HG02763 (cell line): Measurements from ENCODE around the gene PRR23E.

Source experiments
- ATAC-seq: cut with Tn5 transposase; IDR thresholded peaks from one replicate; pipeline ENCODE4 v1.9.1; 2021; ENCODE audit warnings: mild to moderate bottlenecking, moderate library complexity; ENCODE audit not compliant: unreplicated experiment

The PRR23E gene

DNA sequence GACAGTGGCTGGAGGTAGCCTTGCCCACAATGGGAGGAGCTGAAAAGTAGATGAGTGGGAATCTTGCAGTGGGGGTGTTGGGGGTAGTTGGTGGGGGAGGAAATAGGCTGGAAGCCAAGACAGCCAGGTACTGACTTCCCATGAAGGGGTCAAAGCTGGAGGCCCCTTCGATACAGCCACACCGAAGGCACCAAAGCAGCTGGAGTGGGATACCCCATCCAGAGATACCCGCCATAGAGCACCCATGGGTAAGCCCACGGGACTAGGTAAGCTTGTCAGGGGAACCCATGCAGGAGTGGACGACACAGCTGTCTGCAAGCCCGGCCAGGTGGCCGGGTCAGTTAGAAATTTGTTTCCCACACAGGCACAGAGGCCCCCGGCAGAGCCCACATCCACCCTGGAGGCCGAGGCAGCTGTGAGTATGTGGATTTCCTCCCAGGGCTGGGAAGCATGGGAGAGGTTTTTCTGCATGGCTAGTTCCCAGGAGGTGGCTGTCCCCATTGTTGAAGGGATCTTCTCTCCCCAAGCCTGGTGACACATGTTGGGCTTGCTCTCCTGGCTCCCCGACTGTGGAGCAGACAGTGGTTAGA is 28.6 kb downstream of the PRR23E start:
- no peak for ATAC-seq

DNA sequence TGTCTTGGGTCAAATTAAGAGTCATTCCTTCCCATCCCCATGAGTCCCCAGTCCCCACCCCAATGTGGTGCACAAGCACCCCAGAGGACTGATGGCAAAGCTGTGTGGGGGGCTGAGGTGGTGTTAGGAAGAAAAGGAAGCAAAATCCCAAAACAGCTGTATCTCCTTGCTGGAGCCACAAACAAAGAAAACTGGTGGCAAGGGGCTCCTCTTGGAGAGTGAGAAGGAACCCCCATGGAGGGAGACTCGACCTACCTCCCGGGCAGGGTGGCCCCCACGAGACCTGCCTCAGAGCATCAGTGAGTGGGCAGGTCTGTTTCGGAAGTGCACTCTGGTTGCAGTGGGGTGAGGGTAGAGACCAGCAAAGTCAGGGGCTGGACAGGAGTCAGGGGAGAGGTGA is 29.2 kb downstream of the PRR23E start:
- ATAC-seq = no peak

DNA sequence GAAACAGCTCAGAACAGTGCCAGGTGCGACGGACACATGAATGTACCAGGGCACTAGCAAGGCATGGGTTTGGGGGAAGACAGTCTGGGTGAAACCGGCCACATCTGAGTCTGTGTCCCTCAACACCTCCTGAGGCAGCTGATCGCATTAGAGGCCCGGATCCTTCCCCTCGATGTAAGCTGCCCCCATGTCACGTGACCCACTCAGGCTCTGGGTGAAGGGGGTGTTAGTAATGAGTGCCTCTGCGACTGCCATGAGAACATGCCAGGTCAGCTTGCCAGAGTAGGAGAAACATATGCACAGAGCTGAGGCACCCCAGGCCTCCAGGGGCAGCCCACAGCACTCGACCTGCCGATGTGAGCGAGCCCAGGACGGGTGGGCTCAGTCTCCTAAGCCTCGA is 29.7 kb downstream of the PRR23E start:
- no peak for ATAC-seq

DNA sequence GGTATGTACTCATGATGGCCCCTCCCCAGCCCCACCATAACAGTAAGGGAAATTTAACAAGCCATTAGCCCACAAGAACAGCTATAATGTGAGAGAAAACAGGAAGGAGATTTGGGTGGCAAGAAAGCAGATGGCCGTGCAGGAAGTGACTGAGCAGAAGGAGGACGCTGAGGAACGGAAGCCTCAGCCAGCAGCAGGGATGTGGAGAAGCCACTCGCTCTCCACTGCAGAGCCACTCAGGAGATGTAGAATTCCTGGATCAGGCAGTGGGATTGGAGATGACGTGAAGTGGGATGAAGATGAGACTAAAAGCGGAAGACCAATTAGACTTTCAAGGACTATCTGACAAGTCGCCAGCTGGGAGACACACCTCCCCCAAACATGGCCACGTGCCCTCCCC is 31.2 kb downstream of the PRR23E start:
- no peak for ATAC-seq

DNA sequence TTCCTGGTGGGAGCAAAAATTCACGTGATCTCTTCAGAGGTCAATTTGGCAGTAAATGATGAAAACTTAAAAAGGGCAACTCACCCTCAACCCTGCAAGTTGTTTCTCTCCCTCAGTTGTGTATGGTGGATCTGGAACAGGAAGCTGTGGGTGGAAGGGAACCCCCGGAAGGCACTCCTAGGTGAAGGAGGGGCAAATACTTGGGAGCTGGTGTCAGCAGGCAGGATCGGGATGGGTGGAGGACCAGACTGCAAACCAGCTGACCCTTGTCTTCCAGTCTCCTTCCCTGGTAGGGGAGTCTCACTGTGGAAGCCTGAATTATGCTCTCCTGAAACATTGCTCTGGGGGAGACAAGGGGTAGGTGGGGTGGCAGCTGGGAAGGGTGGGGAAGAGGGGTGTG is 33.5 kb downstream of the PRR23E start:
- ATAC-seq = no peak

DNA sequence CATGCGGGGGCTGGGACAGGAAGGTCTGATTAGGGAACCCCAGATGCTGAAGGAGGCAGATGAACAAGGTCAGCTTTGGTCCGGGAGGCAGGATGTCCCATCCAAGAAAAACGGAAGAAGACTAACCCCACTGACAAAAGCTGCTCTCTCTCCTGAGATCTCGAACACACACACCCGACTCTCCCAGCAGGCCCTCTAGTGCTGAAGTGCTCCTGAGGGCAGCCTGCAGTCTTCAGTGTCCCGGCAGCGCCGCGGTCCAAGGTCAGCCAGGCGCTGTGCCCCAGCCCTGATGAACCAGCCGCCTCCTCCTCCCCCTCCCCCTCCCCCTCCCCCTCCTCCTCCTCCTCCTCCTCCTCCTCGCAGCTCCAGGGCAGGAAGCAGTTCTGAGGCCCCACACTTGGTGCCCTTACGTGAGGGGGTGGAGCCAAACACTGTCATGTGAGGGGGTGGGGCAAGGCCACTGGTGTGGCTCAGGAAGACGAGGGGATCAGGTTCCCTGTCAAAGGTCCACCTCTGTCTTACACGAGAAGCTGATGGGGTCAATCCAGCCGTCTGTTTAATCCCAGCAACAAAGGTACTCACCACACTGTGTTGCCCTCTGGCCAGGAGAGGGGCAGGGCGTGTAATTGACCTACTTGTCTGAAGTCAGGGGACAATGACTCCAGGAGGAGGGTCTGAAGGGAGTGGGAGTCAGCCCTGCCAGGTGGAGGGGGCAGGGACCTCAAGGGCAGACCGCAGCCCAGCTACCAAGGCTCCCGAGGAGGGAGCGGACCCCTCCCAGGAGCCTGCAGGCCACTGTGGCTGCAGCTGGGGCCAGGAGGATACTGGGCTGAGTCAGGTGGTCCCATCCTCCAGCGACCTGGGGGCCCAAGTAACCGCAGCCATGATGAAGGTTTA is 34.3 kb downstream of the PRR23E start:
- no peak for ATAC-seq

DNA sequence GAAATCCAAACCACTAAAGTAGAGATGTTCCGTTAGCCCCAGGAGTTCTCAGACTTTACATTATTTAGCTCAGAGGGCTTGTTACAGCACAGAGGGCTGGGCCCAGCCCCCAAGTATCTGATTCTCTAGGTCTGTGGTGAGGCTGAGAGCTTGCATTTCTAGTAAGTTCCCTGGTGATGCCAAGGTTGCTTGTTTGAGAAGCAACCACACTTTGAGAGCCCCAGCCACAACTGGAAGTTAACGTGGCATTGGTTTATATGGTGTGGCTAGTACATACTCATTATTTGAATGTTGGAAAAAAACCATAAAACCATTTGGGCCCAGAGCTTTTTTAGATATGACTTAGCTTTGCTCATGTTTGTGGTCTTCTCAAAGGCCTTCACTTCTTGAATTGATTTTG is 35.9 kb downstream of the PRR23E start:
- ATAC-seq = no peak

DNA sequence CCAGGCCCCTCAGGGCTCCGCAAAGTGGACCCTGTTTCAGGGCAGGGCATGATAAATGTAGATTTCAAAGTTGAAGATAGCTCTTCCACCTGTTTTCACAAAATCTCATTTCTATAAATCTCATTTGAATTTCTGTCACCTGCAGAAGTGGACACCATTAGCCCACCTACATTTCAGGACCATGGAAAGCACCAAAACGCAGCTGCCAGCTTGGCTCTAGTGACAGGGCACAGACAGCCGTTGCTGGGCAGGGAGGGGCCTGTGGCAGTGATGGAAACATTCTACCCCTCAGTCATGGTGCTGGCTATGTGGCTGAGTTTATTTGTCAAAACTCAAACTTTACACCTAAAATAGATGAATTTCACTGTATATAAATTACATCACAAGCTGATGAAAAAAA is 40.4 kb downstream of the PRR23E start:
- ATAC-seq = no peak

DNA sequence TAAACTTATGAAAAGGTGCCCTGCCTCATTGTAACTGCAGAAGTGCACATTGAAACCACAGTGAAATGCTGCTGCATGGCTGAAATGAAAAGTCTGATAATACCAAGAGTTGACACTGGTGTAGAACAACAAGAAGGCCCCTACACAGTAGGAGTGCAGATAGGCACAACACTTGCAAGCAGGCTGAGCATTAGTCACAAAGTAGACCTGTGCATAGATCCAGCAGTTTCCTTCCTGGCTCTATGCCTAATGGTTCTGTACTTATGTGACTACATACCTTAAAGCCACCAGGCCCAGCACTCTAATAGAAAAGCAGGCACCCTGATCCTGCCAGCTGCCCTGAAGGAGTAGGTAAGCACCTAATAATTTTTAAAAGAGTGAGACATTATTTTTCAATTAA is 41.8 kb downstream of the PRR23E start:
- no peak for ATAC-seq

DNA sequence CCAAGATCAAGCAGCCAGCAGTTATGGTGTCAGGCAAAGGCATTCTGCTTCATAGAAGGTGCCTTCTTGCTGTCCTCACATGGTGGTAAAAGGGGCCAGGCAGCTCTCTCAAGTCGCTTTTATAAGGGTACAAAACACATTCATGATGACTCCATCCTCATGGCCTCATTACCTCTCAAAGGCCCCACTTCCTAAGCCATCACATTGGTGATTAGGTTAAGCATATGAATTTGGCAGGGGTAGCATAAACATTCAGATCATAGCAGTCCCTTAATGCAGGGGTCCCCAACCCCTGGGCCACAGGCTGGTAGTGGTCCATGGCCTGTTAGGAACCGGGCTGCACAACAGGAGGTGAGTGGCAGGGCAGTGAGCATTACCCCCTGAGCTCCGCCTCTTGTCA is 42.8 kb downstream of the PRR23E start:
- no peak for ATAC-seq

DNA sequence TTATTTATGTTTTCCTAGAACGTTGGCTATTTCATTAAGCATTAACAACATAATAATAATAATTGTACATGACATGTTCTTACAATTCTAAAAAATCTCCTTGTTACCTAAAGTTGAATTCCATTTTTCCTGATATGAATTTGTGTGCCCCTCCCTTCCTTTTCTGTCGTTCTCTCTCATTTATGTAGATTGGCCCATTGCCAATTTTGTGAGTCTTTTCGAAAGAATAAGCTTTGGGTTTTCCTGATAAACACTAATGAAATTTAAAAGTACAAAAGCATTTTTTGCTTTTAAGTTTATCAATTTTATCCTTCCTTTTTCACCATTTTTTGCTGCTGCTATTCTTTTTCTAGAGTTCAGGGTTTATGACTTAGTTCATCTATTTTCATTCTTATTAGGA is 44.9 kb downstream of the PRR23E start:
- ATAC-seq = no peak

DNA sequence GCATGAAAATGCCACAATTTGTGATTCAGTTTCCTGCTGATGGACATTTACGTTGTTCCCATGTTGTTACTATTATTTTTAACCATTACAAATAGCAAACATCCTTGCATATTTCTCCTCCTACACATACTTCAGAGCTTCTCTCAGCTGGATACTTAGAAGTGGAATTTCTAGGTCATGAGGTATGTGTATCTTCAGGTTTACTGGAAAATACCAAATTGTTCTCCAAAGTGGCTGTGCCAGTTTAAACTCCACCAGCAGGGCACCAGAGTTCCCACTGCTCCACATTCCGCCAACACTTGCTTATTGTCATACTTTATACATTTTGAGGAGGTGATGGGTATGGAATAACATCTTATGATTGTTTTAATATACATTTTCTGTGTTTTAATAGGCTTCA is 45.7 kb downstream of the PRR23E start:
- no peak for ATAC-seq

DNA sequence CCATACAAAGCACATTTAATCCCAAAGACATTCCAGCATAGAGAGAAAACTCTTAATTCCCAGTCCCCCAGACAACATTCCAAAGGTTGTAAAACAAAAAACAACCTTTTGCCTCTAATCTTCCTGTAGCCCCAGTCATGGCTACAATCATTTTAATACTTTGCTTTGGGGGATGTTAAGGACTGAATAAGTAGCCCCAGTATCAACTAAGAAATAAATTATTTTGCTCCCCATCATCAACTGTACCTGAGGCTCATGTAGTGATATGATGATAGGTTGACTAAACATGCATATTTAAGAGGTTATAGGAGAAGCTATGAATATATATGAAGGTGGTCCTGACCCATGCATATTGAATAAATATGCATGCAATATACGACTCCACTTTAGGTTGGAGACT is 54.4 kb downstream of the PRR23E start:
- no peak for ATAC-seq
